GM21528 (cell line): ENCODE data around the gene SCART1.

Source experiments
- ATAC-seq: cut with Tn5 transposase; IDR thresholded peaks from one replicate; pipeline ENCODE4 v1.9.1; 2021; ENCODE audit warnings: mild to moderate bottlenecking, moderate library complexity; ENCODE audit not compliant: unreplicated experiment, low FRiP score

Gene SCART1

DNA sequence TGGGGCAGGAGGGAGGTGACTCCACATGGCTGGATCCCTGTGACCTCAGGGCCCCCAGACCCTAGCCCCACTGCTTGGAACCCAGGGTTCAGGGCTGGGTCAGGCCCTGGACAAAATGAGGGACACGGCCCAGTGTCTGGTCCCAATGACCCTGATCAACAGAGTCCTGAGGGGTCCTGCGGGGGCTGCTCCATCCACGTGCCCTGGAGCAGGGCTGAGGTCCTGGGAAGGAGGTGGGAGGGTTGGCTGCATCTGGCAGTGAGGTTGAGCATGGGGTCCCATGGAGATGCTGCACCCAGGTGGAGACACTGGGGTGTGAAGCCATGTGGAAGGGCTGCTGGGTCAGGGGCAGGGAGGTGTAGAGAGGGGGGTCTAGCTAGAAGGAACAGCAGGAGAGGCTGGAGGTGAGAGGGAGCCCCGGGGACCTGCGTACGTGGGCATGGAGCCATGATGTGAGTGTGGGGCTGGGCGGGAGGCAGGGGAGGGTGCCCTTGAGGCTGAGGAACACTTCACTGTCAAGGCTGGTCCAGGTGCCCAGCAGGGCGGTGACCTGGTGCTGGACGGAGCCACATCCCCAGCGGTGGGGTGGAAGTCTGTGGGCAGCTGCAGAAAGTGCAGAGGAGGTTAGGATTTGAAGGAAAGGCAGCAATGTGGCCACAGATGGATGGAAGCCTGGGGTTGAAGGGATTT is 604 bp downstream of the SCART1 start:
- ATAC-seq = no peak

DNA sequence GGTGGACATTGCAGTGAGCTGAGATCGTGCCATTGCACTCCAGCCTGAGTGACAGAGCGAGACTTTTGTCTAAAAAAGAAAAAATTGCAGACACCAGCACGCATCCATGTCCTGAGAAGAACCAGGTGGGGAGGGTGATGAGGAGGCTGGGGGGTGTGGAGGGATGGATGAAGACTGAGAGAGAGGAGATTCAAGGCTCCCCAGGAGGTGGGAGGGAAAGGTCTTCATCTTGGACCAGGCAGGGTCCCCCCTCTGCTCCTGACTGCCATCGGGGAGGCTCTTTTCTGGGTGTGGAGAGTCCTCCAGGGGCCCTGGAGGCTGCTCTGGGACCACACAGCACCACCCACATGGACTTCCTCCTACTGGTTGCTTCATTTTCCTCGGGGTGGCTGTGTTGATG is 1.5 kb downstream of the SCART1 start:
- no peak for ATAC-seq

- ATAC-seq = no peak
Measured at GRCh38 chr10:133455611-133456031, 1.9 kb downstream of the SCART1 start.

- no peak for ATAC-seq
Measured at GRCh38 chr10:133456041-133456951, 2.6 kb downstream of the SCART1 start.

DNA sequence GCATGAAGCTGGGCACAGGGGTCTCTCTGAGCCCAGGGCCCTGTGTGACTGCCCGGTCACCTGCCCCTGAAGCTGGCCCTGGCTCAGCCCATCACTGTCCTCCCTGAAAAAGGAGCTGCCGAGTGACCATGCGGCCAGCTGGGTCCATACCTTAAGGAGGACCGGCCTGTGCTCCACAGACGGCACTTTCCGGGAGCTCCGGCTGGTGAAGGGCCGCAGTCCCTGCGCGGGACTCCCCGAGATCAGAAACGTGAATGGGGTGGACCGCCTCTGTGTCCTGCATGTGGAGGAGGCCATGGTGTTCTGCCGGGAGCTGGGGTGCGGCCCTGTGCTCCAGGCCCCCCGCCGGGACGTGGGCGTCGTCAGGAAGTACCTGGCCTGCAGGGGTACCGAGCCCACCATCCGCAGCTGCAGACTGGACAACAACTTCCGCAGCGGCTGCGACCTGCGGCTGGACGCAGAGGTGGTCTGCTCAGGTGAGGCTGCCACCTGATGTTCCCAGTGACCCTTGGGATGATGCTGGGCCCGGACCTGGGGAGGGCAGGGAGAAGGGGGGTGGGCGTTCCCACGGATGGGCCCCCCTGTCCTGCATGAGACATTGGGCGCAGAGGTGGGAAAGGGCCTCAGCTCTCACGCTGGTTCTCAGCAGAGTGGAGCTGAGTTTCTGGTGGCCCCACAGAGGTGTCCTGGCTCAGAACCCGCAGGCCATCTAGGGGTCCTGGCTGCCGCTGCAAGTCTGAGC is 3.5 kb downstream of the SCART1 start:
- ATAC-seq = no peak

- no peak for ATAC-seq
Measured at GRCh38 chr10:133458021-133458709, 4.4 kb downstream of the SCART1 start.

- no peak for ATAC-seq
Measured at GRCh38 chr10:133458710-133459453, 5.1 kb downstream of the SCART1 start.

GRCh38 chr10:133459454-133460207 is 5.9 kb downstream of the SCART1 start:
- no peak for ATAC-seq

GRCh38 chr10:133460208-133460769 is 6.5 kb downstream of the SCART1 start:
- no peak for ATAC-seq

GRCh38 chr10:133461027-133461426 is 7.3 kb downstream of the SCART1 start:
- no peak for ATAC-seq

GRCh38 chr10:133461841-133462240 is 8.1 kb downstream of the SCART1 start:
- ATAC-seq = no peak

DNA sequence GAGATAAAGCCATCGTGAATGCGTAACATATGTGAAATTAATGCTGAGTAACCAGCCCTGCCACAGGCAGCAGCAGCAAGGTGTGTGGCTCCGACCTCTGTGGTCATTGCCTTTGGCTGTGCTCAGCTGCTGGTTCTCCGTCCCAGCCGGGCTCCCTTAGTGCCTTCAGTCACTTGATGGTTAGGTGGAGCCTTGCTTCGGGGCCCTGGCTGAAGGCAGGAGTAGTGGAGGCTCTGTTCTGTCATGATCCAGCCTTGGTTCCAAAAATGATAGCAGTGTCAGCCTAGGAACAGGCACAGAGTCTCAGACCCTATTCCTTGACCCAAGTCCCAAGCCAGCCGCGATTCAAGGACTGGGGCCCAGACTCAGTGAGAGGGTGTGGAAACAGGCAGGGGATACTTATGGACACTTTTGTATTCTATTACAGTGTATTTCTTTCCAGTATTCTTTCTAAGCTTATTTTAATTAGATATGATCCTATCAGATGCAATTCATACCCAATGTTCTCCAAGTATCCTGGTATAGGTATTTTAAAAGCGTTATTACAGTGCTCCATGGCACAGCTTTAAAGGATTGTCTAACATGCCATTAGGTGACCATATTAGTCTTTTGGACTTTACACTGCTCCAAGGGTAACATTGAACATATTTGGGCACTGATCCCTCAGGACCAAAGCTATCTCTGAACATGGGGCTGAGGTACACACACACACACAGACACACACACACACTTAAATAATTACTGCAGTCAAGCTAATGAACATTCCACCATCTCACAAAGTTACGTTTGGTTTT is 9.0 kb downstream of the SCART1 start:
- ATAC-seq = no peak

GRCh38 chr10:133464582-133465031 is 10.9 kb downstream of the SCART1 start:
- no peak for ATAC-seq

DNA sequence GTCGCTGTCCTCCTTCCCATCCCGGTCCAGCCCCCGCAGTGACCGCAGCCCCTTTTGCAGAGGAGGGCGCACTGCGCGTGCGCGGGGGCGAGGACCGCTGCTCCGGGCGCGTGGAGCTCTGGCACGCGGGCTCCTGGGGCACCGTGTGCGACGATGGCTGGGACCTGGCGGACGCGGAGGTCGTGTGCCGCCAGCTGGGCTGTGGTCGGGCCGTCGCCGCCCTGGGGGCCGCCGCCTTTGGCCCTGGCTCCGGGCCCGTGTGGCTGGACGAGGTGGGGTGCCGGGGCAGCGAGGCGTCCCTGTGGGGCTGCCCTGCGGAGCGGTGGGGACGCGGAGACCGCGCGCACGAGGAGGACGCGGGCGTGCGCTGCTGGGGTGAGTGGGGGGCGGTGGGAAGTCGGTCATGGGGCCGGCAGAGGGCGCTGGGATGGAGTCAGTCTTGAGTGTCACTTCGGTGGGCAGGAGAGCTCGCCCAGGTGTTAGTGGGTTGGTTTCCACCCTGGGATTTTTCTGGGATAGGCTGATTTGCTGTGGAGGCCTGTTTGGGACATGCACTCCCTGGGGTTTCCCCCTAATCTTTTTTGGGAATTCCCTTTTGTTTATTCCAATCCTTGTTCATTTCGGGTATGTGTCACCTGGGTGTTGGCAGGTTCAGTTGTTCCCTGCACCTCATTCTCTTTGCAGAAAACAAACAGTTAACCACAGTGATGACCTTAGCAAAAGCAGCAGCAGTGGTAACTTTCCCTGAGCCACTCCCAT is 11.6 kb downstream of the SCART1 start:
- ATAC-seq = no peak

DNA sequence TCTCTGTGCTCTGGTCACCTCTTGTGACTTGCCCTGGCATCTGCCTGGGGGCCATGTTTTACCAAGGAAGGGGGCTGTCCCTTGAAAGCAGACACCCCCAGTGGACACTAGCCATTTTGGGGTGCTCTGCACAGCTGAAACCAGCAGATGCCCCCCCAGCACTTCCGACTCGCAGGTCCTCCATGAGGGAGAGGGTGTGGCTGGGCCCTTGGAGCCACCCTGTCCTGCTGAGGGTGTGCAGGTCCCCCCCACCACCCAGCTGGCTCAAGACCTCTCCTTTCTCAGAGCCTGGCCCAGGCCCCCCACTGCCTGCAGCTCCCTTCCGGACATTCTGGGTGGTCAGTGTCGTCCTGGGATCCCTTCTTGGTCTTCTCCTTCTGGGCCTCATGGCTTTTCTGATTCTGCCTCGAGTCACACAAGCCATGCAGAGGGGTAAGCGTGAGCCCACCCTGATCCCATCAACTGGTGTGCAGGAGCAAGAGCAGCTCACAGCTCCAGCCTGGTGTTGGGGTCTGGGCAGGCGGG is 12.3 kb downstream of the SCART1 start:
- no peak for ATAC-seq

DNA sequence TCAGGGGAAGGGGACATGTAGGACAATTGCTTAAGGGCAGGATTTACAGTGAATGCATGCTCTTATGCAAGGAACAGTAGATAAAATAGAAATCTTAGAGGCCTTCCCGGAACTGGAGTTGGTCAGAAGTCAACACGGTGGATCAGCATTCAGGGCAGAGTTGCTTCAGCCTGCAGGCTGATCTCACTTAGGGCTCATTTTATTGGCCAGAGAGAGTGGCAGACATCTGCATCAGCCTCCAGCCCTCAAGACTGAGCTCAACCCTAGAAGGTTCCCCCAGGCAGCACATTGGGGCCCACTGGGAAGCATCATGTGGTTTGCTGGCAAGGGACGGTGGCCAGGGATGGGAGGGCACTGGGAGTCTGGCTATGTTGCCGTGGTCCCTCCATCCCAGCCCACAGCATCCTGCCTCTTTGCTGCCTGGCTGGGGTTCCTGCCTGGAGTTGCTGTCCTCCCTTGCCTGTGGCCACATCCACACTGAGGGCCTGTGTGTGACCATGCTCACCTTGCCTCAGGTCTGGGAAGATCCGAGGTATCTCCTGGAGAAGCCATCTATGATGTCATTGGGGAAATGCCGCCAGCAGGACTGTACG is 13.0 kb downstream of the SCART1 start:
- ATAC-seq = no peak
